Measurements from ENCODE around the gene ZNF292.

DNA sequence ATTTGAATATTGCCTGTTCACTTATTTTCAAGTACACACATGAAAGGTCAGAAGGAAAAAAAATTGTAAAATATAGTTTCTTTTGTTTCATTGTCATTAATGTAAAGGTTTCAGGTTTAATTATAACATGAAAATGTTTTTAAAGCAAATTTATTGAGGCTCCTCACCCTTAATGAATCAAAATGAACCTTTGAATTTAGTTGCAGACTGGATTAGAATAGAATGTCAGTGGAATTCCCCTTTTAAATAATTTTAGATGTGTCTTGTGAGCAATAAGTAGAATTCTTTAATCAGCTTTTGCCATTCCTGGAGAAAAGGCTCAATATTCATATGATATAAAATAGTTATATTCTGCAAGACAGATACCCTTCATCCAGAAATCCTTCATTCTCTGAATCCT lies 96.4 kb downstream of the ZNF292 start:
- TF ChIP-seq, protein P1, sequence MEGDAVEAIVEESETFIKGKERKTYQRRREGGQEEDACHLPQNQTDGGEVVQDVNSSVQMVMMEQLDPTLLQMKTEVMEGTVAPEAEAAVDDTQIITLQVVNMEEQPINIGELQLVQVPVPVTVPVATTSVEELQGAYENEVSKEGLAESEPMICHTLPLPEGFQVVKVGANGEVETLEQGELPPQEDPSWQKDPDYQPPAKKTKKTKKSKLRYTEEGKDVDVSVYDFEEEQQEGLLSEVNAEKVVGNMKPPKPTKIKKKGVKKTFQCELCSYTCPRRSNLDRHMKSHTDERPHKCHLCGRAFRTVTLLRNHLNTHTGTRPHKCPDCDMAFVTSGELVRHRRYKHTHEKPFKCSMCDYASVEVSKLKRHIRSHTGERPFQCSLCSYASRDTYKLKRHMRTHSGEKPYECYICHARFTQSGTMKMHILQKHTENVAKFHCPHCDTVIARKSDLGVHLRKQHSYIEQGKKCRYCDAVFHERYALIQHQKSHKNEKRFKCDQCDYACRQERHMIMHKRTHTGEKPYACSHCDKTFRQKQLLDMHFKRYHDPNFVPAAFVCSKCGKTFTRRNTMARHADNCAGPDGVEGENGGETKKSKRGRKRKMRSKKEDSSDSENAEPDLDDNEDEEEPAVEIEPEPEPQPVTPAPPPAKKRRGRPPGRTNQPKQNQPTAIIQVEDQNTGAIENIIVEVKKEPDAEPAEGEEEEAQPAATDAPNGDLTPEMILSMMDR (IDR thresholded peaks at IDR 0.05; ENCODE audit: extremely low read depth in 1 of 2, insufficient read depth in 1 of 2, low read depth in 1 of 2, low read length in 2 of 2), result no peak
- TF ChIP-seq JUN (IDR thresholded peaks at IDR 0.05; ENCODE audit: borderline replicate concordance, insufficient read depth, insufficient read length, low read depth), result no peak
- TF ChIP-seq FOS (IDR thresholded peaks at IDR 0.05; ENCODE audit: borderline replicate concordance, insufficient read depth, low read length), result no peak
